HG02870 (cell line): ENCODE measurements around the gene PAEP.
"Not testable (repeated sequence)": the region's sequence is repeated elsewhere in the genome, so short reads cannot be mapped to it uniquely, and the experiment has no call there.

Source experiments
- ATAC-seq: cut with Tn5 transposase; IDR thresholded peaks from one replicate; pipeline ENCODE4 v1.9.1; 2021; ENCODE audit warnings: mild to moderate bottlenecking, moderate library complexity; ENCODE audit not compliant: unreplicated experiment

The PAEP gene

DNA sequence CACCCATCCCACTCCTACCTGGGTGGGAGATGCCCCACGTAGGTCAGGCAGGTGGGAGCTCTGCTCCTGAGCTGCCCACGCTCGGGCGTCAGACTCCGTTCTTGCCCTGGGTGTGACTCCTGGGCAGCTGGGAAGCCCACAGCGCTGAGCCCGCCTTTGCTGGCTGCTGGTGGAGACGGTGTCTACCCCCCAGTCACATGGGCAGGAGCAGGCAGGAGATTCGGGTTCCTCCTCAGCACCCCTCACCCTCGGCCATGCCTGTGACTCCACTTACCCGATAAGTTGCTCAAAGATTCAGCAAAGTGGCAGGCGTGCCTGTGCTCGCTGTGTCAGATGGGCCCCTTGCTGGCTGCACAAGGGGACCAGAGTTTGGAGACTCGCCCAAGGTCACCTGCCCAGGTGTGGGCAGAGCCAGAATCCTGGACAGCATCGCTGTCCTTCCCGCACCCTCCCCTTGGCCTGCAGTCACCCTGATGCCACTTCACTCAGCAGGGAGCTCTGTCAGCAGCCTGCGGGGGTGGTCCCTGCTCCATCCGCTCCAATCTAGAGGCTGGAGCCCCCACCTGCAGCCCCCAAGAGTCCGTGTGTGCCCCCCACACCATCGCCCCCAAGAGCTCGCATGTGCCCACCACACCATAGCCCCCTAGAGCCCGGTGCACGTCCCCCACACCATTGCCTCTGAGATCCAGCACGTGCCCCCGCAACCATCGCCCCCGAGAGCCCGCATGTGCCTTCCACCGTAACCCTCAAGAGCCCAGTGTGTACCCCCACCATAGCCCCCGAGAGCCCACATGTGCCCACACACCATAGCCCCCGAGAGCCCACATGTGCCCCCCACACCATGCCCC, 36.1 kb upstream of the PAEP start:
- ATAC-seq: no peak

DNA sequence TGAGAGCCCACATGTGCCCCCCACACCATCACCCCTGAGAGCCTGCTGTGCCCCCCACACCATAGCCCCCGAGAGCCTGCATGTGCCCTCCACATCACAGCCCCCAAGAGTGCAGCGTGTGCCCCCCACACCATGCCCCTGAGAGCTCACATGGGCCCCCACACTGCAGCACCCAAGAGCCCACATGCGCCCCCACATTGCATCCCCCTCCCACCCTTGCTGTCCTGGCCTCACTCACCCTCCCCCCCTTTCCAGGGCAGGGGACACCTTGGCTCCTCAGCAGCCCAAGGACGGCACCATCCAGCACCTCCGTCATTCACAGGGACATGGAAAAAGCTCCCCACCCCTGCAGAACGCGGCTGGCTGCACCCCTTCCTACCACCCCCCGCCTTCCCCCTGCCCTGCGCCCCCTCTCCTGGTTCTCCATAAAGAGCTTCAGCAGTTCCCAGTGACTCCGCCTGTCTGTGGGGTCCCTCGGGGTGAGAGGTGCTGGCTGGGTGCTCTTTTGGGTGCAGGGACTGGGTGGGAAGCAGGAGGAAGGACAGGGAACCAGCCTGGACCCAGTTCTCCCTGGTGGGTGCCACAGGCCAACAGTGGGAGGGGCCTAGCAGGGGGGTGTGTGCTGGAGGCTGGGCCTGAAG, 35.3 kb upstream of the PAEP start:
- no peak for ATAC-seq

DNA sequence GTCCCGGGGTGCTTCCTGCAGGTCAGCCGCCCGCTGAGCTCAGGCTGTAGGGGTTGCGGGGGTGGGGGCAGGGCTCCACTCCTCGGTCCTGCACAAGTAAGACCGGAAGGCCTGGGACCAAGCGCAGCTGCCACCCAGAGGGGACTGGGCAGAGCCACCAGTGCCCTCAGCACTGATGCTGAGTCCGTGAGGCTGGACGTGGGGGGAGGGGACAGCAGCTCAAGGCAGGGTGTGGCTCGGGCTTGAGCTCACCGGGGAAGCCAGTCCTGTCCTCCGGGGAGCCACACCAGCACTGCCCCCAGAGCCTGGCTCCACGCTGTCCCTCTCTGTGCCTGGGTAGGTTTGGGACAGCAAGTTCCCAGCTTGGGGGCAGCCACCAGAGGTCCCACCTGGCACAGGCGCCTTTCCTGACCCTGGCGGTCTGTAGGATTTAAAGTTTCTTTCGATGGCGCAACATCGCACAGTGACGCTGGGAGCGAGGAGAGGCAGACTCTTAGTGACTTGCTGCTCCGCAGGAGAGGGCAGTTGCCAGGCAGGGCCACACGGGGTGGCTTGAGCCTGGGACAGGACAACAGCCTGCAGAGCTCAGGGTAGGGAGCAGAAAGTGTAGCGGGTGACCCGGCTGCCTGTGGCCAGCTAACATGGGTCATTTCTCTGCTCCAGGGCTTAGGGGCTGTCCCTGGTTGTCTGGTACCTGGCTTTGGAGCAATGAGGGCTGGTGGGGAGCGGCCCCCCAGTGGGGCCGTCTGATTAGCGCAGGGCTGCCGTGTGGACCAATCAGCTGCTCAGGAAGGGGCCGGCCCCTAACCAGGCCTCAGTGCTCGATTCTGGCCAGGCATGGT, 34.6 kb upstream of the PAEP start:
- no peak for ATAC-seq

- not testable (repeated sequence) for ATAC-seq
Observed at GRCh38 chr9:135528842-135529435, 32.6 kb upstream of the PAEP start.

DNA sequence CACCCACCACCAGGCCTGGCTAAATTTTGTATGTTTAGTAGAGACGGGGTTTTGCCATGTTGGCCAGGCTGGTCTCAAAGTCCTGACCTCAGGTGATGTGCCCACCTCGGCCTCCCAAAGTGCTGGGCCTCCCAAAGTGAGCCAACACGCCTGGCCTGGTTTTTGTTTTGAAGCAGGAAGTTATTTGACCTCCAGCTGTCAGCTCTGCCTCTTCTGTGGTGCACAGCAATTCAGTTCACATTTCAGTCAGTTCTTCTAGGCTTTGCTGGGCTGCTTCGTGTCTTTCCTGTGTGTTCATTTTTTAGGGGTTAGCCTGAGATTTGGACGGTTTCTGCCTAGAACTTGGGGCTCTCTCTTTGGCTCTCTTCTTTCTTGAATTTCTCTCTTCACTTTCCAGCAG, 31.4 kb upstream of the PAEP start:
- ATAC-seq: no peak

DNA sequence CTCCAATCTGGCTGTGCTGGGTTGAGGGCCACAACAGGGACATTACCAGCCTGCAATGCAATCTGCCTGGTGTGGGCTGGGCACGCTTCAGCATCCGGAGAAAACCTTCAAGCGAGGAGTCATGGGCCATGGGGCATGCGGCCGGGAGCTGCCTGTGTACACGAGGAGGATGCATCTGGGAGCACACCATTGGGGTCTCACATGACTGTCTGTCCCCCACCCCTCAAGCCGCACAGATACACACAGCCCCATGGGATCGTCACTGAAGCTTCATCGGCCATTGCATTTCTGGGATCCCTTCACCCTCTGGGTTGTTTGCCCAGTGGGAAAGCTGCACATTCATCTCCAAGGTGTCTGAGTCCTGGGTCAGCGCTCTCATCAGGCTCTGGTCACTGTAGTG, 30.5 kb upstream of the PAEP start:
- ATAC-seq: no peak

DNA sequence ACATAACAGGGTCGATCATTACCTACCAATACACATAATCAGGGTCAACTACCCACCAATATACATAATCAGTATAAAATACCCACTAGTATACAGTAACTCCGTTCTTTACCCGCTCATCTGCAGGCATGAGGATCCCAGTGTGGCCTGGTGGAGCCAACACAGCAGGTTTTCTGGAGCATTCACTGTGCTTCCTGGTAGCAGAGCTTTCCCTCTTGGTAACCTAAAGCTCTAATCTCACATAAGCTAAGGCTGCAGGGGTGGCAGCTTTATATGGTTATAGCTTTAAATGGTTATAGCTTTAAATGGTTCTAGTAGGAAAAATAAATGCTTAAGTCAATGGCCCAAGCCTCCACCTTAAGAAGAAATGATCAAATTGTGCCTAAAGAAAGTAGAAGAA, 28.4 kb upstream of the PAEP start:
- no peak for ATAC-seq

DNA sequence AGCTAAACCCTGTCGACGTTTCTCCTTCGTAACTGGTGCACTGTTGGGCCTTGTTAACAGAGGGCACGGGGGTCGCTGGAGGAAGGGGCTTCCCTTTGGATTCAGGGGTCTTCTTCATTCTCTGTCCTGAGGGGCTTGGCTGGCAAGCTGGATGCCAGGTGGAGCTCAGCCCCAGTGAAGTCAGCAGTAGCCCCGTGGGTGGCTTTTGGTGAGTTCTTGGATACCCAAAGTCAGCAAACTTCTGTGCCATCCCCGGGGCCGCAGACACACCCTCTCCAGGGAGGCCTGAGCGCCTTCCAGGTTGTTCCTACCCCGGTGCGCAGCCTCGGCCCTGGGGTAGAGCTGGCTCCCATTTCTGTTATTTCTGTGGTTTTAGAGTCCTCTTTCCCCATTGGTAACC, 27.9 kb upstream of the PAEP start:
- ATAC-seq: no peak

DNA sequence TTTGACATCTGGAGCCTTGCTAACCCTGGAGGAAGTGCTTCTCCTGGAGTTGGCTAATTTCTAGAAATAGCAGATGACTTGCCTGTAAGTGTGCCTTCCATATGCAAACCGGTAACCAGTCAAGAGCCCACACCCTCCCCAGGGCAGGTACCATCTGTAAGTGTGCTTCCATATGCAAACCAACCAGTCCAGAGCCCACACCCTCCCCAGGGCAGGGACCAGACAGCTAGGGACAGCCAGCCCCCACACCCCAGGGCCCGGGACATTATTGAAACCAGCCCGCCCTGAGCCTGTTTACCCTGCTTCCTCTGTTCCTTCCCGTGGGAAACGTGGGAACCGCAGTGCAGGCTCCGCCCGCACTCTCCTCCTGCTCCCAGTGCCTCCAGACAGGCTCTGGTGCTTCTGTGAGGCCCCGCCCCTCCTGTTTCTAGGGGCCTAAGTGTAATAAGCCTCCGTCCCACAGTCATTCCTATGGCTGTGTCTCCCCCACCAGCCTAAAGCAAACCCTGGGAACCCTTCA, 27.3 kb upstream of the PAEP start:
- ATAC-seq: not testable (repeated sequence)

DNA sequence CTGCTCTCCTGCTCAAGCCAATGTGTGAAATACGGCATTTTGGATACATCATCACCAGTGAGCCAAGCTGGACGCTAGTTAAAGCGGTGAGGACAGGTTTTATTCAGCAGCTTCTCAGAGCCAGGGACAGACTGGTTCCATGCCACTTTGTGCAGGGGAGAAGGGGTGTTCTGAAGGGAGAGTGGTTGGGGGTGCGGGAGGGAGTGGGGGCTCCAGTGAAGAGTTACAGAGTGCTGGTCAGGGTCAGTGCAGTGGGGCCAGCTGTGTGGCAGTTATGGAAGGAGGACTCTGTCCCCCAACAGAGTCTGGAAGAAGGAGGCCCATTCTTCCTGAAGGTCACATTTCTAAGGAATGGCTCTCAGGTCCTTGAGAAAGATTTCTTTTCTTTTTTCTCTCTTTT, 26.7 kb upstream of the PAEP start:
- ATAC-seq: not testable (repeated sequence)

- not testable (repeated sequence) for ATAC-seq
Observed at GRCh38 chr9:135535631-135536030, 25.9 kb upstream of the PAEP start.

DNA sequence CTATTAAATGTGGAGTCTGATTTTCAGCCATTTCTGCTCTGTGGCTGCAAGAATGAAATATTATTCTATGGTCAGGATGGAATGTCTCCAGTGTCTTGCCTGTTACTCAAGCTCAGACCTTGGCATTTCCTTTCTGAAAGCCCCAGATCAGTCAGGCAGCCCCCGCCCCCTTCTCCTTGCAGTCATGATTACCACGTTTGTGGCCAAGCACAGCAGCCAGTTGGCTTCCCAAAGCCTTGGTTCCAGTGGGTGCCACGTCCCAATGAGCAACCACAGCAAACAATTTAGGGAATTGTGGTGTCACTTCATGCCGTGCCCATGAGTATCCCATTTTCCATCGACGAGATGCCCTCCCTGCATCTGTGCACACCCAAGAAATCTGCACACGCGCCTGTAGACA, 25.3 kb upstream of the PAEP start:
- no peak for ATAC-seq

GRCh38 chr9:135543262-135543894, 18.2 kb upstream of the PAEP start:
- not testable (repeated sequence) for ATAC-seq

DNA sequence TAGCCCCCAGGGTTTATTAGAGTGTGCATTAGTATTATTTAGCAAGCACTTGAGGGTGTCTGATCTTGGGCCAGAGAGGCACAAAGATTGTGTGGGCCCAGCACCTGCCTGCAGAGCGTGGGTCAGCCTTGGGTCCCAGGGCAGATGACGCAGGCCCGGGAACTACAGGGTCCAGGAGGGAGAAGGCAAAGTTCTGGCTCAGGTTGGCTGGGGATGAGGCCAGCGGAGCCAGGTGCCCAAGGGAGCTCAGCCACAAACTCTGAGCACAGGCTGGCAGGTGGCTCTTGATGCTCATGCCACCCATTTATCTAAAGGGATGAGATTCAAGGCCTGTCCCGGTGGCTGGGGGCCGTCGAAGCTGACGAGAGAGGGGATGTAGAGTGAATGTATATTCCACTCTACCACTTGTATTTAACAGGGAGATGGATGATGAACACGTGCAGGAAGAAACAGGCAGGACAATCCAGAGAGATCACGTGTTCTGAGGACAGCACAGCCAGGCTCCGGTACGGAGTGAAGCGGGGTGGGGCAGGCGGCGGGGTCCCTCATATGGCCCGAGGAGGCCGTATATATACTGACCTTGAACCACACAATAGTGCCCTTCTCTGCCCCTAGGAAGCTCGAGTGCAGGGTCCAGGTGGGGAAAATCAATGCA, 16.4 kb upstream of the PAEP start:
- no peak for ATAC-seq

GRCh38 chr9:135545646-135546176, 15.8 kb upstream of the PAEP start, which contains the start of gene OBP2A:
Gene OBP2A, plus strand, starts transcription at chr9:135546126. Its CDS starts 55 bp downstream, at chr9:135546181.
- not testable (repeated sequence) for ATAC-seq

DNA sequence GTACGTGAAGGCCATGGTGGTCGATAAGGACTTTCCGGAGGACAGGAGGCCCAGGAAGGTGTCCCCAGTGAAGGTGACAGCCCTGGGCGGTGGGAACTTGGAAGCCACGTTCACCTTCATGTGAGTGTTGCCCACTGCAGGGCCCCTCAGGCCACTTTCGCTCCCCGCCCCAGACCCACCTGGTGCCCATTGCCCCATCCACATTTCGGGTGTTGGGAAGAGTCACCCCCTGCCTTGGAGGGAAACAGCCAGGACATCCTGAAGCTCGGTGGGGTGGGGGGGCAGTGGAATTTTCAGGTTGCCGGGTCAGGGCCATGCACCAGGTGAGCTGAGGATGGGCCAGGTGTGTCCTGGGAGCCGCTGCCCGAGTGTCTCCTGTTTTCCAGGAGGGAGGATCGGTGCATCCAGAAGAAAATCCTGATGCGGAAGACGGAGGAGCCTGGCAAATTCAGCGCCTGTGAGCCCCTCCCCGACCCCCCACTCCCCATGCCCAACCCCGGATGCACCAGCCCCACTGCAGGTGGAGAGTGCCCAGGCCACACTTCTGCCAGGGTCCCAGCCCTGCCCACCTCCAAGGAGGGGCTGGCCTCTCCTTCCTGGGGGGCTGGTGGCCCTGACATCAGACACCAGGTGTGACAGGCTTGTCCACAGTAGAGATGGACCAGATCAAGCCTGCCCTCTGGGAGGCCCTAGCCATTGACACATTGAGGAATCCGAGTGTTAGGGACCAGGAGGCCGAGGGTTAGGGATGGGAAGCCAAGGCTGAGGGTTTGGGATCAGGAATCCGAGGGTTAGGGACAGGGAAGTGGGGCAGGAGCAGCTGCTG, 14.6 kb upstream of the PAEP start:
- ATAC-seq: not testable (repeated sequence)

DNA sequence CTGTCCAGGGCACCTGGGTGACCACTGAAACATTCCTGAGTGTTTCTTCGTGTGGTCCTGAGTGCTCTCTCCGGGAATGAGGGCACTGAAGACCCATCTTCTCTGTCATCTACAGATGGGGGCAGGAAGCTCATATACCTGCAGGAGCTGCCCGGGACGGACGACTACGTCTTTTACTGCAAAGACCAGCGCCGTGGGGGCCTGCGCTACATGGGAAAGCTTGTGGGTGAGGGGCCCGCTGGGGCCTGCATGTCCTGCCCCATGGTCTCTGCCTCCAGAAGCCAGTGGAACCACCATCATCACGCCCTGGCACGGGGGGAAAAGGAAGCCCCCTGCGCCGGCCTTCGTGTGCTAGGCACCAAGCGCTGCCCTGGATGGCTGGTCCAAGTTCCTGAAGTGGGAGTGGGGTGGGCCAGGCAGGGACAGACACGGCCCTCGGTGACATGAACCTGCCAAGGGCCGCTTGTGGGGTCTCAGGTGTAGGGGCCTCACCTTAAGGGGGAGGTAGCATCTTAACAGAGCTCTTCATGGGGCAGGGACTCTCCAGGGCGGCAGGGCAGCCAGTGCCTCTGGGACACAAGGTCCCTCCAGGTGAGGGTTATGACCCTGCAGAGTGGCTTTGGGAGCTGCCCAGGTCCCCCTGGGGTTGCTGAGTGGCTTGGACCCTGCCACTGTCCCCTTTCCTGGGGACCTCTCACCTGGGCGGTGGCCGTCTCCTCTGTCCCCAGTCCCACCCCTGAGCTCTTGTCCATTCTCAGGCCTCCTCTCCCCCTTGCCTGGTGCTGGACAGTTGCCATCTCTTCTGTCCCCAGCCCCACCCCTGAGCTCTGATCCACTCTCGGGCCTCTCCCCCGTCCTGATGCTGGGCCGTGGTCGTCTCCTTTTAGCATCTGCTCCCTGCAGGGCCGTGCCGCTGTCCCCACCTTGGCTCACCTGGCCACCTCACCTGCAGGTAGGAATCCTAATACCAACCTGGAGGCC, 13.5 kb upstream of the PAEP start:
- no peak for ATAC-seq
